Measurements from ENCODE around the gene MBD2.
"Not testable (repeated sequence)": the region's sequence is repeated elsewhere in the genome, so short reads cannot be mapped to it uniquely, and the experiment has no call there.

MBD2 gene

GRCh38 chr18:54147439-54147838, 77.0 kb downstream of the MBD2 start:
- DNase-seq, result no peak

GRCh38 chr18:54141041-54141608, 83.3 kb downstream of the MBD2 start:
- no peak for DNase-seq

- no peak for DNase-seq
Measured at GRCh38 chr18:54140641-54141040, 83.8 kb downstream of the MBD2 start.

GRCh38 chr18:54135216-54135615, 89.3 kb downstream of the MBD2 start:
- DNase-seq, result no peak

GRCh38 chr18:54134053-54134452, 90.4 kb downstream of the MBD2 start:
- DNase-seq, result no peak

- DNase-seq, result no peak
Measured at GRCh38 chr18:54130631-54131030, 93.8 kb downstream of the MBD2 start.

GRCh38 chr18:54130177-54130576, 94.3 kb downstream of the MBD2 start:
- no peak for DNase-seq

- DNase-seq, result no peak
Measured at GRCh38 chr18:54129448-54130067, 94.9 kb downstream of the MBD2 start.

GRCh38 chr18:54127759-54128378, 96.6 kb downstream of the MBD2 start:
- DNase-seq, result peak; percentile 60

GRCh38 chr18:54125429-54125828, 99.0 kb downstream of the MBD2 start:
- peak; percentile 60 for DNase-seq

GRCh38 chr18:54123720-54124440, 100.6 kb downstream of the MBD2 start:
- not testable (repeated sequence) for DNase-seq

- peak; percentile 71 for DNase-seq
Measured at GRCh38 chr18:54119524-54120019, 104.9 kb downstream of the MBD2 start.

- no peak for DNase-seq
Measured at GRCh38 chr18:54117853-54118773, 106.4 kb downstream of the MBD2 start.

GRCh38 chr18:54116541-54117257, 107.8 kb downstream of the MBD2 start:
- no peak for DNase-seq

GRCh38 chr18:54112356-54112755, 112.1 kb downstream of the MBD2 start:
- no peak for DNase-seq

GRCh38 chr18:54109131-54109683, 115.3 kb downstream of the MBD2 start:
- DNase-seq, result no peak

- no peak for DNase-seq
Measured at GRCh38 chr18:54102123-54102522, 122.3 kb downstream of the MBD2 start.
